ENCODE measurements around the gene CDK14. TPM values are rescaled to one million over a fixed set of nuclear protein-coding genes. Genes with fewer than 3 reads are reported as not detected.

CDK14 gene
- total and polyA plus RNA-seq, 2 donors (not counting 1 experiment from before 2014, with no cell fraction given) = 23.6 to 41.1 TPM

- Histone ChIP-seq H3K4me3 (replicated peaks in 1 of 4; ENCODE audit: control extremely low read depth in 1 of 4, insufficient read depth in 1 of 4, low read depth in 3 of 4, low read length in 4 of 4) (no peak overlapping the region), H4K20me1 (ENCODE audit: control insufficient read depth, extremely low read depth, insufficient read depth, low read length) (no peaks in the 10 kb centered on the region), H3K9ac (ENCODE audit: insufficient read depth, low read length) (no peak overlapping the region), H3K79me2 (ENCODE audit: control insufficient read depth, insufficient read depth, low read length) (no peaks in the 10 kb centered on the region), H3K27ac (ENCODE audit: insufficient read depth, low read length) (no peak overlapping the region), H3K9me3 (ENCODE audit: control insufficient read depth, insufficient read depth, low read depth, low read length) (no peaks in the 10 kb centered on the region), H3K4me2 (ENCODE audit: extremely low read depth, insufficient read depth, low read length) (no peak overlapping the region), H3K27me3 (ENCODE audit: control insufficient read depth, insufficient read depth, low read length) (no peaks in the 10 kb centered on the region), H3K4me1 (ENCODE audit: control insufficient read depth, extremely low read depth, insufficient read depth, low read length) (no peaks in the 10 kb centered on the region), H2AFZ (ENCODE audit: low read length) (no peak overlapping the region), H3K36me3 (ENCODE audit: control insufficient read depth, insufficient read depth, low read length) (no peaks in the 10 kb centered on the region)
- DNase-seq (ENCODE audit: low read depth in 2 of 2) = no peak
- no peak for TF ChIP-seq EZH2 (IDR thresholded peaks at IDR 0.05; ENCODE audit: low read length, missing control alignments)
- TF ChIP-seq CTCF (conservative IDR thresholded peaks at IDR 0.05 in 1 of 2, IDR thresholded peaks at IDR 0.05 in 1 of 2; ENCODE audit: low read depth in 1 of 2, low read length in 2 of 2) = no peak
These were observed 141.1 kb downstream of the CDK14 start for GRCh38 chr7:90736968-90737939.

GRCh38 chr7:90738249-90738648 lies 142.1 kb downstream of the CDK14 start:
- Histone ChIP-seq H3K4me2 (ENCODE audit: extremely low read depth, insufficient read depth, low read length) (no peak overlapping the region), H4K20me1 (ENCODE audit: control insufficient read depth, extremely low read depth, insufficient read depth, low read length) (no peaks in the 10 kb centered on the region), H3K36me3 (ENCODE audit: control insufficient read depth, insufficient read depth, low read length) (no peaks in the 10 kb centered on the region), H3K27me3 (ENCODE audit: control insufficient read depth, insufficient read depth, low read length) (no peaks in the 10 kb centered on the region), H3K9ac (ENCODE audit: insufficient read depth, low read length) (no peak overlapping the region), H3K9me3 (ENCODE audit: control insufficient read depth, insufficient read depth, low read depth, low read length) (no peaks in the 10 kb centered on the region), H3K4me3 (replicated peaks in 1 of 4; ENCODE audit: control extremely low read depth in 1 of 4, insufficient read depth in 1 of 4, low read depth in 3 of 4, low read length in 4 of 4) (no peak overlapping the region), H3K79me2 (ENCODE audit: control insufficient read depth, insufficient read depth, low read length) (no peaks in the 10 kb centered on the region), H3K4me1 (ENCODE audit: control insufficient read depth, extremely low read depth, insufficient read depth, low read length) (no peaks in the 10 kb centered on the region), H2AFZ (ENCODE audit: low read length) (no peak overlapping the region), H3K27ac (ENCODE audit: insufficient read depth, low read length) (no peak overlapping the region)
- TF ChIP-seq EZH2 (IDR thresholded peaks at IDR 0.05; ENCODE audit: low read length, missing control alignments) (no peak), CTCF (conservative IDR thresholded peaks at IDR 0.05 in 1 of 2, IDR thresholded peaks at IDR 0.05 in 1 of 2; ENCODE audit: low read depth in 1 of 2, low read length in 2 of 2) (no peak)
- no peak for DNase-seq (ENCODE audit: low read depth in 2 of 2)

GRCh38 chr7:90739716-90740115 lies 143.6 kb downstream of the CDK14 start:
- no peak for TF ChIP-seq CTCF (conservative IDR thresholded peaks at IDR 0.05 in 1 of 2, IDR thresholded peaks at IDR 0.05 in 1 of 2; ENCODE audit: low read depth in 1 of 2, low read length in 2 of 2)
- TF ChIP-seq EZH2 (IDR thresholded peaks at IDR 0.05; ENCODE audit: low read length, missing control alignments) = no peak
- Histone ChIP-seq H3K4me2 (ENCODE audit: extremely low read depth, insufficient read depth, low read length) (no peak overlapping the region), H3K9ac (ENCODE audit: insufficient read depth, low read length) (no peak overlapping the region), H3K79me2 (ENCODE audit: control insufficient read depth, insufficient read depth, low read length) (no peaks in the 10 kb centered on the region), H3K9me3 (ENCODE audit: control insufficient read depth, insufficient read depth, low read depth, low read length) (no peaks in the 10 kb centered on the region), H3K4me1 (ENCODE audit: control insufficient read depth, extremely low read depth, insufficient read depth, low read length) (no peaks in the 10 kb centered on the region), H3K27ac (ENCODE audit: insufficient read depth, low read length) (no peak overlapping the region), H3K27me3 (ENCODE audit: control insufficient read depth, insufficient read depth, low read length) (no peaks in the 10 kb centered on the region), H3K36me3 (ENCODE audit: control insufficient read depth, insufficient read depth, low read length) (no peaks in the 10 kb centered on the region), H2AFZ (ENCODE audit: low read length) (no peak overlapping the region), H4K20me1 (ENCODE audit: control insufficient read depth, extremely low read depth, insufficient read depth, low read length) (no peaks in the 10 kb centered on the region), H3K4me3 (replicated peaks in 1 of 4; ENCODE audit: control extremely low read depth in 1 of 4, insufficient read depth in 1 of 4, low read depth in 3 of 4, low read length in 4 of 4) (no peak overlapping the region)
- DNase-seq (ENCODE audit: low read depth in 2 of 2) = no peak

Measured in fibroblast of lung (primary cell).